Smooth muscle cell of trachea (primary cell): ENCODE results near the gene FAM229B. TPM values are rescaled to one million over a fixed set of nuclear protein-coding genes. Genes with fewer than 3 reads are reported as not detected.

Source experiments
- total RNA-seq: library from RNA; depleted of rRNA; stranded (reverse); fragments of >200 nt; gene quantifications from 2 replicates; pipeline ENCODE4 v1.2.1, GENCODE V29; 2014

Gene FAM229B, protein sequence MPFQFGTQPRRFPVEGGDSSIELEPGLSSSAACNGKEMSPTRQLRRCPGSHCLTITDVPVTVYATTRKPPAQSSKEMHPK
- total RNA-seq = 14.4 and 26.2 TPM in 2 replicates

DNA sequence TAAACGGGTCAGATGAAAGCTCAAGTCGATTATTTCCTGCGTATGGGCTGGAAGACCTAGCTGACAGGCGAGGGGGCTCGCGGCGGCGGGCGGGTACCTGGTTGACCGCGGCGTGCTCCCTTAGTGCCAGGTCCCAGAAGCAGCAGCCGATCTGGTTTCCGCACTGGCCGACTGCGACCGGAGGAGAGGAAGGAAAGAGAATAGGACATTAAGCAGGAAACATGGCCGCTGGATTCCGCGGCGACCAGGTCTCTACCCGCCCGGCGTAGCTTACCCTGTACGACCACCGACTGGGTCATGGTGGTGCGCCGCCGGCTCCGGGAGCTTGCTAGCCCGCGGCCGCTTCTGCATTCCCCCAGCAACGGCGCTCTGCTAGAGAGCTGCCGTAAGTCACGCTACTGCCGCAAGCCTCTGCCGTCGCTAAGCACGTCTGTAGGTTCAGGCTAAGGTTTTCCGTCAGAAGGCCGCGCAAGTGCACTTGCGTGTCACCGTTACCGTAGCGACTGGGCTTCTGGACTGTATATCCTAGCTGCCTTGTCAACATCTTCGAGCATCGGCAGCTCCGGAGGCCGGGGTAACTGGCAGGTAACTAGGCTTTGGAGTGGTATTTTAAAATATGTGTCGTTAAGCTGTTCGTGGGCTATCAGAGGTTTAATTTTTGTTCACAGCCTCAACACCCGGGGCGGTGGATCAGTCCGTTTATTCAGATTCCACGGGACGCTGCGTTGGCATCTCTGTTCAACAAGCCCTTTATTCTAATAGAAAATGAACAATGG, at the start of gene FAM229B, which contains the start of gene TUBE1:
Gene FAM229B, plus strand, starts transcription at position 456 of the 776 bp plus-strand sequence. CDS start 11,693 bp downstream, outside the sequence.
Gene TUBE1, minus strand, starts transcription at position 347 of the 776 bp plus-strand sequence. Its CDS starts 48 bp downstream, at position 299.

DNA sequence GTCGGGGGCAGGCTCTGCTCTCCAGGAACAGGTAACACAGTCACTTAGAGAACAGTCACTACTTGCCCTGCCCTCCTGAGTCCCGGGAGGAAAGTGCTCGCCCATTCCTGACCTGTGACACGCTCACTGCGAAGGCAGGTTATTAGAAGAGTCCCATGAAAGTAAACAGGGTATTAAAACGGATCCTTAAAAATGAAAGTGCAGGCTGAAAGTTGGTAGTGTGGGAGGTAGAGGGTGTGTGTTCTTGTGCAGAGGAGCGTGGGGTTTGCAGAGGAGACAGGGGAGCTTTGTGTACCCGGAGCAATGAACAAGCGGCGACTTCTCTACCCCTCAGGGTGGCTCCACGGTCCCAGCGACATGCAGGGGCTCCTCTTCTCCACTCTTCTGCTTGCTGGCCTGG, 33.4 kb upstream of the FAM229B start, which contains the start of gene CCN6:
Gene CCN6, plus strand, starts transcription at position 104 of the 400 bp plus-strand sequence. Its CDS starts 254 bp downstream, at position 358.

Other genes with a start within 250 kb of the FAM229B start
- gene FYN, start 214.1 kb upstream of the FAM229B start, total RNA-seq = 45.2 and 87.5 TPM in 2 replicates
- not detected in 2 replicates for gene CCN6, start 33.5 kb upstream of the FAM229B start, total RNA-seq
- gene TUBE1, start 109 bp upstream of the FAM229B start, total RNA-seq = 18.9 and 29.4 TPM in 2 replicates
- gene LAMA4, start 167.0 kb downstream of the FAM229B start, total RNA-seq = 577 and 652 TPM in 2 replicates